A204.1 (cell line): ENCODE results near the gene AMZ1.

Experiments
- FAIRE-seq: peaks from 2 replicates; lab custom pipeline; 2012; peaks lifted over from hg19 to GRCh38; lab: Jason Lieb, UNC

AMZ1 gene

DNA sequence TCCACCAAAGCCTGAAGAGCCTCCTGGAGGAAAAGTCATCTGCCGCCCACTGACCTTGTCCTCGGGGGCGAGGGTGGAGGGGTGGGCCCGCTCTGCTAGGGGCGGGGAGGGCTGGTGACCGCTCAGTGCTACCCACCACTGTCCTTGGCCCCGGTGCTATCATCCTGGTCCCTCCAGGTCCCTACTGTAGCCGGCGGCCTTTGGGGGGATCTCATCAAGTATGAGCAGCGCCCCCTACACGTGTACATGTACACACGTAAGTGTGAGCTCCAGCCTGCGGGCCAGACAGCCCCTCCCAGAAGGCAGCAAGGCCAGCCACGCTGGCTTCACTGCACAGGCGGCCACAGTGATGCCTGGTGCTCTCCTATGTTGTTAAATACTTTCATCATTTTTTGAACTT lies 36.7 kb upstream of the AMZ1 start:
- FAIRE-seq: no peak

DNA sequence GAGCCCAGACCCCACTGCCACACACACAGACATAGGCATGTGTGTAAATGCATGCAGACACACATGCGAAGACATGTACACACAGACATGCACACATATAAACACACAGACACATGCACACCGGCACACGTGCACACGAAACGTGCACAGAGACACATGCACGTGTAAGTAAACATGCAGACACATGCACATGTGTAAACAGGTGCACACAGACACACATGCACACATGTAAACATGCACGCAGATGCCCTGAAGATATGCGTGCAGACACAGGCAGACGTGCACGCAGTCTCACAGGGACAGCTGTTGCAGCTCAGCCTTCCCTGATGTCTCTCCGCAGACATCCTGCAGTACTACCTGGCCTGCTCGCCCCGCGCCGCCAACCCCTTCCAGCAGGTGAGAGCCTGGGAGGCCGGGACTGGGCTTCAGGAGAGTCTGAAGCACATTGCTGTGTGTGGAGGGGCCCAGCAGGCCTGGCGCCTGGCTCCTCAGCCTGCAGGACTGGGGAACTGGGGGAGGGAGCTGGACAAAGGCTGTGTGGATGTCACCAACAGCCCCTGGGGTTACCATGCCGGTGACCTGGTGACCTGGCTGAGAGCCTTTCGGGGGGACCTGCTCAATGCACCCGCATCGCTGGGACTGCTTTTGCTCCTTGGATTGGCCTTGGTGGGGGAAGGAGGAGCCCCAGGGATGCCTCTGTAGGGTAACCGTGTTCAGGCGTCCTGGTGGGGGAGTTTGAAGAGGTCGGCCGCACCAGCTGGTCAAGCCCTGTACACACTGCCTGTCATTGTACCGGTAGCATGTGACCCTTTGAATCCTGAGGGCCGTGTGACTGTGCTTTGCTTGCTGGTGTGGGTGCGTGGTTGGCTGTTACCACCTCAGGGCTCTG lies 35.9 kb upstream of the AMZ1 start:
- FAIRE-seq: no peak

DNA sequence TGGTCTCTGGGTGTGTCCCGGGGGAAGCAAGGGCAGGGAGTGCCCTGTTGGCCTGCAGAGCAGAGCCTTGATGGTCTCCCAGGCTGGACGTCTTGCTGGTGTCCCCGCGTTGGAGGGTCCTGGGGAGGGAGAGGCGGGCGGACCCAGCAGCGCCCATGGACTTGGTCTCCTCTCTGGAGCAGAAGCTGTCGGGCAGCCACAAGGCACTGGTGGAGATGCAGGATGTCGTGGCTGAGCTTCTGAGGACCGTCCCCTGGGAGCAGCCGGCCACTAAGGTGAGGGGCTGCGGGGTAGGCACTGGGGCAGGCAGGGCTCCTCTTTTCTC lies 35.3 kb upstream of the AMZ1 start:
- FAIRE-seq: no peak

DNA sequence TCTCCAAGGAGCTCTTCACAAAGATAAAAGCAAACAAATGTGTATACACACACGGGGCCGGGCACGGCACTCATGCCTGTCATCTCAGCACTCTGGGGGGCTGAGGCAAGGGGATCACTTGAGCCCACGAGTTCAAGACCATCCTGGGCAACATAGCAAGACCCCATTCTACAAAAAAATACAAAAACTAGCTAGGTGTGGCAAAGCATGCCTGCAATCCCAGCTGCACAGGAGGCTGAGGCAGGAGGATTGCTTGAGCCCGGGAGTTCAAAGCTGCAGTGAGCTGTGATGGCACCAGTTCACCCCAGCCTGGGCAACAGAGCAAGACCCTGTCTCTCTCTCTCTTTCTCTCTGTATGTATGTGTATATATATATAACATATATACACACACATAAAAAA lies 33.9 kb upstream of the AMZ1 start:
- FAIRE-seq: no peak

DNA sequence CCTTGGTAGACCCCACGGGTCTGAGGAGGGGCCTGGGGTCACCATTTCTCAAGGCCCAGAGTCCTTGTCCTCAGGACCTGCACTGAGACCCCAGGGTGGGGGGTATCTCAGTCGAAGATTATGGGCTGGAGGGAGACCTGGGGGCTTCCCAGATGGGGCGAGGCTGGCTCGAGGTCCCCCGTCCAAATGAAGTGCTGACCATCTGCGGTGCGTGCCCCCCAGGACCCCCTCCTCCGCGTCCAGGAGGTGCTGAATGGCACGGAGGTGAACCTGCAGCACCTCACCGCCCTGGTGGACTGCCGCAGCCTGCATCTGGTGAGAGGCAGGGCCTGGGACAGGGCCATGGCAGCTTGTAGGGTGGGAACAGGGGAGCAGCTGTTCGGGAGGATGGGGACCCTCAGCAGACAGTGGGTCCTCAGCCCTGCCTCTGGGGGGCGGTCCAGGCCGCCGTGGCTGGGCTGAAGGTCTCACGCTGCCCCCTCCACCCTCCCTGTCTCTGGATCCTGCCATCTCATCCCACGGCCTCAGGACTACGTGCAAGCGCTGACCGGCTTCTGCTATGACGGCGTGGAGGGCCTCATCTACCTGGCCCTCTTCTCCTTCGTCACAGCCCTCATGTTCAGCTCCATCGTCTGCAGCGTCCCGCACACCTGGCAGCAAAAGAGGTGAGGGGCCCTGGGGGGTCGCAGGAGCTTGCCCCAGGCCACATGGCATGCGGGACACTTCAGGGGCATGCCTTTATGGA lies 32.0 kb upstream of the AMZ1 start:
- no peak for FAIRE-seq

DNA sequence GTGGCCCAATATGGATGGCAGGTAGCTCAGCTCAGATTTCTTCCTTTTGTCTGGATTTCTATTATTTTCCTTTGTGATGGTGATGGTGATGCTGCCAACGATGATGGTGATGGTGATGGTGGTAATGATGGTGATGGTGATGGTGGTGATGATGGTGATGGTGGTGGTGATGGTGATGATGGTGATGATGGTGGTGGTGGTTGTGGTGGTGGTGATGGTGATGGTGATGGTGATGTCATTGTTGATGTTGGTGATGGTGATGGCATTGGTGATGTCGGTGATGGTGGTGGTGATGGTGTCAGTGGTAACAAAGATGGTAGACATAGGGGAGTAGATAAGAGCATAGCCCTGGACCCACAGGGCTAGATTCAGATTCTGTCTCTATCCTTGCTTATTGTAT lies 30.8 kb upstream of the AMZ1 start:
- FAIRE-seq: no peak

DNA sequence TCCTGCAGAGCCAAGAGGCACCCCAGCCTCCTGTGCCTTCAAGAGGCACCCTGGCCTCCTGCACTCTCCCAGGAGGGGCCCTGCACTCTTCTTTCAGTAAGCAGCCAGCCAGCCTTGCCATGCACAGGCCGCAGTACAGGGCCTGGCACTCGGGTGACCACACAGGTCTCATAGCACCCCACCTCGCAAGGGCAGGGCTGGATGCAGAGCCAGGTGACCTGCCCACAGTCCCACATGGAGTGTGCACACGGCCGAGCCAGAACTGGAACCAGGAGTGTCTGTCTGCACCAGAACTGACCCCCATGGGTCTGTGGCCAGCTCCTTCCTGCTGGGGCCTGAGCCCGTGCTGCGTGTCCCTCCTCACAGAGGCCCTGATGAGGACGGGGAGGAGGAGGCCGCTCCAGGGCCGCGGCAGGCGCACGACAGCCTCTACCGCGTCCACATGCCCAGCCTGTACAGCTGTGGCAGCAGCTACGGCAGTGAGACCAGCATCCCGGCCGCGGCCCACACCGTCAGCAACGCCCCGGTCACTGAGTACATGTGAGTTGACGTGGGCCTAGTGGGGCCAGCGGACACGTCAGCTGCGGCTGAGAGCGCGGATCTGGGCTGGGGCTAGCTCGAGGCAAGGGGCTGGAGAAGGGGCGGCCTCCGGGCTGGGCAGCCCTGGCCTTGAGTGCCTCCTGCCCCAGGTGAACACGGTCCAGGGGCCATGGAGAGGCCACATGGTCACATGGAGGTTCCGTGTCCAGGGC lies 29.9 kb upstream of the AMZ1 start:
- FAIRE-seq: no peak

DNA sequence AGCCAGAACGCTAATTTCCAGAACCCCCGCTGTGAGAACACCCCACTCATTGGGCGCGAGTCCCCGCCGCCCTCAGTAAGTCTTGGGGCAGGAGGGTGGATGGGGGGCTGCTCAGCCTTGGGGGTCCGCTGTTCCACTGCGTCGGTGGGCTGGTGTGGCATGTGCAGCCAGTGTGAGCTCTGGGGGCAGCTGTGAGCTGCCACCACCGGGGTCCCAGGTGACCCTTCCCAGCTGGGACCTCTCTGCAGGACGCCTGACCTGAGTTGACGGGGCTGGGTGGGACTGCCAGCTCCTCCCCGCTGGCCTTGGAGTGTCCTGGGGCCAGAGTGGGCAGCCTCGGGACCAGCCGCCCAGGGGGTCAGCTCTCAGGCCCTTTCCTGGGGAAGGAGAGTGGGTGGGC lies 29.1 kb upstream of the AMZ1 start:
- FAIRE-seq: no peak

DNA sequence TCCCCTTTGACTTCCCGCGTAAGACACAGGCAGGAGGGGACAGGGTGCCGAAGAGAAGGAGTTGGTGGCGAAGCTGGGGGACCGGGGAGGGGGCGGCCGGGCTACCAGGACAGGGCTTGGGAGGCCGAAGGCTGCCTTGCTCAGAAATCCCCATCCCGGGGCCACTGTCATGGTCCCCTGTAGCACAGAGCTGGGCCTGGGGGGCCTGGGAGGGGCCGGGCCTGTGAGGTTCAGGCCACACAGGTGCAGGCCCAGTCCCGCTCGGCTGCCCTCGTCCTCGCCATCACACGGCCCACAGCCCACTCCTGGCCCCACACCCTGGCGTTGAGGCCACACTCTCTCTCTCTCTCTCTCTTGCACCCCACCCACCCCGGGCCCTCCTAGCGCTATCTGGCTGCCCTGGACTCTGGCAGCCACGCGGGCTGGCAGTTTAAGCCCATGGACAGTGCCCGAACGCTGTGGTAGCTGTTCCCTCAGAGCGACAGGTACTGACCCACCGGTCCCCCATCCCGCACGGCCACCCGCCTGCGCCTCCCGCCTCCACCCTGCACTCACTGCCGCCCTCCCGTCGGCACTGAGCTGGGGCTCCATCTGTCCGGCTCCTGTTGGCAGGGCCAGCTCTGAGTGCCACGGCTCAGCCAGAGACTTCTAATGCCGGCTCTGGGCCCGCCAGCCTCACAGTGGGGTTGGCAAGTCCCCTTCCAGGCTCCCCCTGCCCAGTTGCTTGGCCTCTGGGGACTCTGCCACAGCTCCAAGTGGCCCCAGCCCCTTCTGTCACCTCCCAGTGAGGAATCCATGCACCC lies 28.2 kb upstream of the AMZ1 start:
- no peak for FAIRE-seq

DNA sequence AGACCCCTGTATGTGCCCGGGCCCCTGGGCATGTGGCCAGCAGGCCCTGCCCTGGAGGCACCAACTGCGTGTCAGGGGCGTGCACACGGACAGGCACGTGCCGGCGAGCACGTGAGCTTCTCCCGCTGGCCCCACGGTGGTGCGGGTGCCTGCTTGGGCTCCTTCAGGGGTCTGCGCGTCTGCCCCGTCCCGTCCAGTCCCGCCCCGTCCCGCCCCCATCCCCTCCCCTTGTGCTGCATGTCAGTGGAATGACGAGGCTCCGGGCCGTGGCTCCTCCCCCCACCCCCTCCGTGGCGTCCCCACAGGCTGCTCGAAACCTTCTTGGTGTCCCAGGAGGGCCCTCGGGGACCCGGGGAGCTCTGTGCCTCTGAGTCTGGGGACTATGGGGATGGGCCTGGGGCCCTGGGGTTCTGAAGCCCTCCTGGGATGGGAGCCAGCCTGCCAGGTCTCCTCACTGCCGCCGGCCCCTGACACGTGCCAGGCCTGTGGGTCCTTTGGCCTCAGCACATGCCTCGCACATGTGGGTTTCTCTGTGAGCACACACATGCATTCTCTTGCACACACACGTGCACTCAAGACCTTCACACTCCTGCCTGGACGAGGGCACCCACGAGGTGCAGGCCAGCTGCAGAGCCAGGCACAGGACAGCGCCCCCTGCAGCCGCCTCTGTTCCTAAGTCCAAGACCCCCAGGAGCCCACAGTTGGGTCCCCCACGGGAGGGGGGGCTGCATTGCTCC lies 27.5 kb upstream of the AMZ1 start:
- FAIRE-seq: no peak

DNA sequence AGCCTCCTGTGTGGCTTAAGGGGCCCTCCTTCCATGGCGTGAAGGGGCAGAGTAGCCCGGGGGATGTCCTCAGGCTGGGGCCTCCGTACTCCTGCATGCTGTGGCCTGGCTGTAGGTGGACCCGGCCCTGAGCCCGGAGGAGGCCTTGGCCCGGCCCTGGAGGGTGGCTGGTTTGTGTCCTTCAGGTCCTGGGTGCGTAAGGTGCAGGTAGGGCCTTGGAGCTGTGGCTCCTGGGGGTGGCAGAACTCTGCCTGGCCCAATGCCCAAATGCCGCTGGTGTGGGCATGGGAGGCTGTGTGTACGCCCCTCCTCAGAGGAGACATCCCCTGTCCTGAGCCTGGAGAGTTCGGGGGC lies 26.9 kb upstream of the AMZ1 start:
- no peak for FAIRE-seq

DNA sequence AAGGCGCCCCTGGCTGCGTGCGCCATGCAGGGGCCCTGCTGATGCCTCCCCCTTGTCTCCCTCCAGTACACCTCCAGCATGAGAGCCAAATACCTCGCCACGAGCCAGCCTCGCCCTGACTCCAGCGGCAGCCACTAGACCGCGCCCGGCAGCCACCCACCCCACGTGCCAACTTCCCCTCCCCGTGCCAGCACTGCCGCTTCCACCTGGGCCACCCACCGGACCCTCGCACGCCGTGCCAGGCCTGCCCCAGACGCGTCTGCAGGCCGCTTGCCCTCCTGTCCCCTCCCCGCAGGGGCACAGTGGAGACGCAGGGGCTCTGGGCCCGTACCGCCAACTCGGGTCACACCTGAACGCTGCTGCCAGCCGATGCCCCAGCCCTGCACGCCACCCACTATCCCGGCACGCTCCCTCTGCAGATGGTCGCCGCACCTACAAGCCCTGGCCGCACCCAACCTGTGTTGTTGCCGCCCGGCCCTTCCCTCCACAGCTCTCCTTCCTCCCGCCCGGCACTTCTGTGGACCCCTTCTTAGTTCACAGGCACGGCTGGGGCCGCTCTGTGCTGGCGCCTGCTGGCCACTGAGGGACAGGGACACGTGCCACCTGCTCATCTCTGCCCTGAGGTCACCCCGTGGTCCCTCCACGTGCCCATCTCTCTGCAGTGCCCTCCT lies 26.3 kb upstream of the AMZ1 start:
- FAIRE-seq: no peak

DNA sequence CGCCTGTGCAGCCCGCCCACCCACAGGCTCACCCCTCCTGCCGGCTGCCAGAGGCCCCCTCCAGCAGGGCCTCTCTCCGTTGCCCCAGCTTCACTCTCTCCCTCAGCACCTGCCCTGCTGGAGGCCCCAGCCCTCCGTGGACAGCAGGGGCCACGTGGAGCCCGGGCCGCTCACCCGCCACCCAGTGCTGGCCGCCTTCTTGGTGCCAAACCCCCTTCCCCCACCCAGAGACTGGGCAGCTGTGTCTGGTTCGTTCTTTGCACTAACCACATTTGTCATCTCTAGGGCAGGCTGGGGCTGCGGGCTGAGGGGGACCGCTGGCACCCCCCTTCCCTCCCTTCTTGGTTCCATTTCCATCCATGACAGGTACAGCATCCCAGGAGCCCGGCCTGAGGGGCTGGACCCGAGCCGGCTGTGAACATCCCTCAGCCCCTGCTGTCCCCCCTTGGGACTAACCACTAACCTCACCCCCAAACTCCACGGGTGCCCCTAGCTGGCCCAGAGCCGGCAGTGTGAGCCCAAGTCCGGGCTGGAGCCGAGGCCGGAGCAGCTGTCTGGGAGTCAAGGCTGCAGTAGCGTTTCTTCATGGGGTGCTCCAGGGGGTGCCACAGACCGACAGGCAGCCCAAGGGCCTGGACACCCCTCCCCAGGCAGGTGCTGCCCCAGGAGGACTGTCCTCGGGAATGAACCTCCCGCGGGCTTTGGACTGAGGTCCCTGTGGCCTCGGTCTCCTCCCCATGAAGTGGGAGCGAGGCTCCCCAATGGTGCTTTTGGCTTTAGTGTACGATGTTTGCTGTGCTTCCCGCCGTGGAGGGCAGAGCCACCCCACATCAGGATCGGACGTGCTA lies 25.5 kb upstream of the AMZ1 start:
- no peak for FAIRE-seq

DNA sequence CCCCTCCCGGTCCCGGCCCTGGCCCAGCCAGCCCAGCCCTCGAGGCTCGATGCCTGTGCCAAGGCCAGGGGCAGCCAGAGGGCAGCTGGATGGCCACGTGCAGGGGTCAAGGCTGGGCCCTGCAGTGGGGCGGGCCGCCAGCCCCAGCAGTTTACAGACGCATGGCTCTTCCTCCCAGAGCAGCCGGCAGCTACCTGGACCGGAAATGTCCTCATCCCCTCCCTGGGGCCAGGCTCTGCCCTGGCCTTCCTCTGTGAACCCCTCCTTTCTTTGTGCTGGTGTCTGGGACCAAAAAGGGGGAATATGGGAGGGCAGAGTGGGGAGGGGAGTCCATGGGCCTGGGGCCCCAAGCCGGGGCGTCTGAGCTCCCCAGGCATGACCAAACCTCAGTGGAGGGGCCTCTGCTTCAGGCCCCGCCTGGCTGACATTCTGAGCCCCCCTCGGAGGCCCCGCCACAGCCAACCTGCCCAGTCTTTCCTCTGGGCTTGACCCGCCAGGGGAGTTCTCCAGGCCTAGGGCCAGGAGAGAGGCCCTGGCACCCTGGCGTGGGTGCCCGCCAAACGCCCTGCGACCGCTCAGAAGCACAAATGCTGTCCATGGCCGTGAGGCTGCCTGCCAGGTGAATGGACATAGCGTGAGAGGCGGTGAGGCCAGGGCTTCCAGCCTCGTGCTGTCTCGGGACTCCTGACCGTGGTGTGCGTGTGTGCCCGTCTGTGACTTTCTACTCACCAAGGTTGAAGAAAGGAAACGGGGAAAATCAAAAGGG lies 24.7 kb upstream of the AMZ1 start:
- FAIRE-seq: no peak

DNA sequence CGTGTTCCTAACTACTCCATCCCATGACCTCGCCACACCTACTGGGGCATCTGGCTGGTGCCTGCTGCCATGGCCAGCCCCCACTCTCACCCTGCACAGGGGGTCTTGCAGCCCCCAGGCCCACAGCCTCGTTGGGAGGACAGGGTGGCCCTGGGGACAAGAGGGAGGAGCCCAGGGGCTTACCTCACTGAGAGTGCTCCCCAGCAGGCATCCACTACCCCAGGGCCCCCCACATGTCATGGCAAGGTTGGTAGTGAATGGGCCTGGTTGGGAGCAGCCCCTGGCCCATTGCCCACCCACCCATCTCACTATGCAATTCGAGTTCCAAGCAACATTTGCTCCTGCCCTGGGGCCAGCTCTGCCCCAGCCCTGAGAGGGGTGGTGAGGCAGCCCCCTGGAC lies 24.0 kb upstream of the AMZ1 start:
- no peak for FAIRE-seq

DNA sequence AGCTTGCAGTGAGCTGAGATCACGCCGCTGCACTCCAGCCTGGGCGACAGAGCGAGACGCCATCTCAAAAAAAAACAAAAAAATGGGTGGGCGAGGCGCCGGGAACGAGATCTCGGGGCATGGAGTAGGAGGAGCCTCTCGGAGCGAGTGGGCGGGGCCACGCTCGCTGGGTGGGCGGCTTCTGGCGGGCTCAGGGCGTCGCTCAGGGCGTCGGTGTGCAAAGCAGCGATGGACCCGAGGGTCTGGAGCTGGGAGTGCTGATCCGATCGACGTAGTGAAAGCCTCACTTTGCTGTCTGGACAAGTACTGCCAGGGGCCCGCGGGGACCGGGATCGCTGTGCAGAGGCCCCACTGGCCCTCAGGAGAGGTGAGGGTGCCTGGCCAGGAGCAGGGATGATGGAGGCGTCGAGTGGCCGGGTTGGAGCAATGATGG lies 22.6 kb upstream of the AMZ1 start:
- FAIRE-seq: no peak

DNA sequence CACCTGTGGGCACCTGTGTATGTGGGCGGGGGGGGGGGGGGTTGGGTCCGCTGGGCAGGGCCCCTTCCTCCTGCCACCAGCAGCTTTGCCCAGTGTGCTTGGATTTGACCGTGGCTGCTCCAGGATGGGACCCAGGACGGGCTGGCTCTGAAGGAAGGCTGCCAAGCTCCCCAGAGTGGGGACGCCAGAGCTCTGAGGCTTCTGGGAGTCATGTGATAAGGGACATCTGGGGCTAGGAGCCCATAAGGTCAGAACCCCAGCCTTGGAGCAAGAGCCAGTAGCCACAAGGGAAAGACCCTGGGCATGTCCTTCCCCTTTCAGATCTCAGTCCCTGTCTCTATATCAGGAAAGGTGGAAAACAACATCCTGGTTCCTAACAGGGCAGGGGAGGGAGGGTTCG lies 21.8 kb upstream of the AMZ1 start:
- FAIRE-seq: no peak

DNA sequence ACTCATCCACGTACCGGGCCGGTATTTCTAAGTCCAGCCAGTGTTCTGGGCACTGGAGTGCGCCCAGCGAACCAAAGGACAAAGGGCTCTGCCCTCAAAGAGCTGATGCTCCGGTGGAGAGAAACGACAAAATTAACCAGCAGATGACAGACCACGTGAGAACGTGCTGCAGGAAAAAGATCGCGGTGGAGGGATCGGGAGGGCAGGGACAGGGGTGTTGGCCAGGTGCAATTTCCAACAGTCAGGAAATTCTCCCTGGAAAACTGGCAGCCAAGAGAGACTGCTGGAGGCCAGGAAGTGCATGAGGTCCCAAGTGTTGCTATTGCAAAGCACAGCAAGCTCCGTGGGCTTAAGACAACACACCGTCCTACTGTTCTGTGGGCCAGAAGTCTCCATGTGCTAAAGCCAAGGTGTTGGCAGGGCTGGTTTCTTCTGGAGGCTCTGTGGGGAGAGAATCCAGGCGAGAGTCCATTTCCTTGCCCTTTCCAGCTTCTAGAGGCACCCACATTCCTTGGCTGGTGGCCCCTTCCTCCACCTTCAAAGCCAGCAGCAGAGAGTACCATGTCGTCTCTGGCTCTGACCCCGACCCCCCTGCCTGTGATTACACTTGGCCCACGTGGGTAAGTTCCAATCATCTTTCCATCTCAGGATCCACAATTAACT lies 21.3 kb upstream of the AMZ1 start:
- no peak for FAIRE-seq

DNA sequence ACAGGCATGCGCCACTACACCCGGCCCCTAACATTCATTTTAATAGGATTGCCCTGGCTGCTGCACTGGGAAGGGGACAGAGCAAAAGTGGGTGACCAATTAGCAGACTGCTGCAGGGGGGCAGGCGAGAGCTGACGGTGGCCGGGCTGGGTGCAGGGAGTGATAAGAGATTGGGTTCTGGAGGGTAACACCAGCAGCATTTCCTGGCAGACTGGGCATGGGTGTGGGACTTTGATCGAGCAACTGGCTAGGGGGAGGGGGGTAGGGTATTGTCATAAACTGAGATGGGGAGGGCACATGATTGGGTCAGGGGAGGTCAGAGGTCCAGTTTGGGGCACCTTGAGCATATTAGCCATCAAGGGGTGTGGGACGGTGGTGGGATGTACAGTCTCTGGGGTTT lies 20.2 kb upstream of the AMZ1 start:
- no peak for FAIRE-seq
